H1 (cell line): ENCODE results near the gene ATG7.

Experiments used
- EP300 ChIP-seq, 2 experiments: IDR thresholded peaks; 1 replicate in 1 of 2; 2 replicates in 1 of 2; pipeline ENCODE4 v1.6.1; 2011 to 2012; ENCODE audit warnings: low read depth in 2 of 2, low read length in 2 of 2, mild to moderate bottlenecking in 2 of 2, borderline replicate concordance in 1 of 2, inconsistent platforms in 1 of 2, moderate library complexity in 1 of 2
- EZH2 ChIP-seq: fragments of 200-600 bp; sonication (generic); IDR thresholded peaks from 2 replicates; pipeline ENCODE4 v1.7.1; 2012; ENCODE audit warnings: low read depth, mild to moderate bottlenecking, moderate library complexity, low read length, inconsistent platforms; ENCODE audit not compliant: severe bottlenecking
- GTF2F1 ChIP-seq: IDR thresholded peaks from 2 replicates; pipeline ENCODE4 v1.6.1; 2012; ENCODE audit warnings: low read depth, low read length, improper control_type of control experiment, borderline replicate concordance
- PHF8 ChIP-seq: fragments of 200-600 bp; sonication (generic); conservative IDR thresholded peaks from 2 replicates; pipeline ENCODE4 v1.7.1; 2012; ENCODE audit warnings: low read depth, mild to moderate bottlenecking, inconsistent platforms, low read length, moderate library complexity
- TF ChIP-seq, protein P1 (sequence below), 3 experiments: IDR thresholded peaks; 1 replicate in 2 of 3; 2 replicates in 1 of 3; pipeline versions ENCODE4 v1.5.1 to v1.6.1; 2011; ENCODE audit warnings: low read length in 3 of 3, mild to moderate bottlenecking in 3 of 3, inconsistent platforms in 2 of 3, low read depth in 1 of 3, moderate library complexity in 1 of 3; ENCODE audit not compliant: insufficient read depth in 1 of 3; ENCODE audit errors: control extremely low read depth in 1 of 3

DNA sequence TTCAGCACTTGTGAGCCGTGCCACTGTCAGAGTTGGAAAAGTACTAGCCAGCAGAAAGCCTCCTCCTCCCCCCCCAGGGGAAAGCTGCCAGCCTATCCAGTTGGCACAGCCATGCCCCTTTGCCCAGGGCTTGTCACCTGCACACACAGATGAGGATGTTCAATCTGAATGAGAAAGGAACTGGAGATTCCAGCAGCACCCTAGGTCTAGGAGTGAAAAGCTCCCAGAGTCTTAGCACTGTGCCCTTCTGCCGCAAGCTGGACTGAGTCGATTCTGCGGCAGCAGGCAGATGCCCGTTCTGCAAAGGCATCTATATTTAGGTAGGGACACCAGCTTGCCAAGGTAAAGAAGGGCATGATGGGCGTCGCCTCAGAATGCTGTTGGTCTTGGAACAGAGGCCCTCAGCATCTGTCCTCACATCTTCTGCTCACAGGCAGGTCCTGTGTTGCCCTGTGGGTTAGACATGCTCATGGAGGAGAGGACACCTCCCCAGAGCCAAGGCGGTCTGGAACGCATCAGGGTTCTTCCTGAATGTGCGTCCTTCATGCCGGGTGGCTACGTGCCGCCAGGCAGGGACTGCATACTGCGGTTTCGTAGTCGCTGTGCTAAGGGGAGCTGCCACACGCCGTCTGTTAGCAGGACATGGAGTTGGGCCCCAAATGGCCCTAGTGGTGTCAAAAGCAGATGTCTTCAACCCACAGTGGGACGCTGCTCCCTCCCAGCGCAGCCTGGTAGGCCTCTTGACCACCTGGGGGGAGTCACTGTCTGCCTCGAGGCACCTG lies 262.0 kb downstream of the ATG7 start:
- TF ChIP-seq, protein P1, sequence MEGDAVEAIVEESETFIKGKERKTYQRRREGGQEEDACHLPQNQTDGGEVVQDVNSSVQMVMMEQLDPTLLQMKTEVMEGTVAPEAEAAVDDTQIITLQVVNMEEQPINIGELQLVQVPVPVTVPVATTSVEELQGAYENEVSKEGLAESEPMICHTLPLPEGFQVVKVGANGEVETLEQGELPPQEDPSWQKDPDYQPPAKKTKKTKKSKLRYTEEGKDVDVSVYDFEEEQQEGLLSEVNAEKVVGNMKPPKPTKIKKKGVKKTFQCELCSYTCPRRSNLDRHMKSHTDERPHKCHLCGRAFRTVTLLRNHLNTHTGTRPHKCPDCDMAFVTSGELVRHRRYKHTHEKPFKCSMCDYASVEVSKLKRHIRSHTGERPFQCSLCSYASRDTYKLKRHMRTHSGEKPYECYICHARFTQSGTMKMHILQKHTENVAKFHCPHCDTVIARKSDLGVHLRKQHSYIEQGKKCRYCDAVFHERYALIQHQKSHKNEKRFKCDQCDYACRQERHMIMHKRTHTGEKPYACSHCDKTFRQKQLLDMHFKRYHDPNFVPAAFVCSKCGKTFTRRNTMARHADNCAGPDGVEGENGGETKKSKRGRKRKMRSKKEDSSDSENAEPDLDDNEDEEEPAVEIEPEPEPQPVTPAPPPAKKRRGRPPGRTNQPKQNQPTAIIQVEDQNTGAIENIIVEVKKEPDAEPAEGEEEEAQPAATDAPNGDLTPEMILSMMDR (IDR thresholded peaks at IDR 0.05; ENCODE audit: control extremely low read depth in 1 of 3, insufficient read depth in 1 of 3, low read depth in 1 of 3, low read length in 3 of 3), result no peak
- no peak for TF ChIP-seq PHF8
- TF ChIP-seq EZH2, result no peak
- no peak for TF ChIP-seq EP300 (IDR thresholded peaks at IDR 0.05; ENCODE audit: borderline replicate concordance in 1 of 2, low read depth in 2 of 2, low read length in 2 of 2)
- no peak for TF ChIP-seq GTF2F1
